K562 (cell line): ENCODE data around the gene DHDDS. TPM values are rescaled to one million over a fixed set of nuclear protein-coding genes. Genes with fewer than 3 reads are reported as not detected.

ENCODE experiments used
- DDX20 ChIP-seq: fragments of 450-650 bp; IDR thresholded peaks from 2 replicates; pipeline ENCODE4 v1.6.1; 2016; ENCODE audit warnings: missing genetic modification characterization, low read depth, mild to moderate bottlenecking, missing compliant biosample characterization, moderate library complexity
- GABPB2 ChIP-seq: fragments of 250-450 bp; sonication (Bioruptor Pico); conservative IDR thresholded peaks from 2 replicates; pipeline ENCODE4 v1.5.1; 2021; ENCODE audit warnings: mild to moderate bottlenecking
- HNRNPLL ChIP-seq: fragments of 200-400 bp; formaldehyde crosslinking; IDR thresholded peaks from 2 replicates; pipeline ENCODE4 v1.6.1; 2017; ENCODE audit warnings: low read length, low read depth, mild to moderate bottlenecking; ENCODE audit not compliant: poor library complexity, severe bottlenecking
- MED1 ChIP-seq: sonication (generic); formaldehyde crosslinking; IDR thresholded peaks from 2 replicates; pipeline ENCODE4 v1.8.1; 2023; ENCODE audit warnings: missing genetic modification reagents, borderline replicate concordance
- MIER1 ChIP-seq: fragments of 450-650 bp; IDR thresholded peaks from 2 replicates; pipeline ENCODE4 v1.6.1; 2016; ENCODE audit warnings: antibody characterized with exemption, mild to moderate bottlenecking, low read depth
- PML ChIP-seq: IDR thresholded peaks from 2 replicates; pipeline ENCODE4 v1.6.1; 2012; ENCODE audit warnings: low read length, inconsistent platforms
- POLR2A ChIP-seq: fragments of 450-650 bp; conservative IDR thresholded peaks from 2 replicates; pipeline ENCODE4 v1.6.1; 2016
- POLR2AphosphoS5 ChIP-seq: IDR thresholded peaks from 2 replicates; pipeline ENCODE4 v1.6.1; 2011; ENCODE audit warnings: mild to moderate bottlenecking, low read depth, low read length, moderate library complexity; ENCODE audit not compliant: control insufficient read depth, insufficient read depth
- POLR2B ChIP-seq: fragments of 450-650 bp; IDR thresholded peaks from 2 replicates; pipeline ENCODE4 v1.6.1; 2018; ENCODE audit warnings: low read depth; ENCODE audit not compliant: partially characterized antibody
- POLR2H ChIP-seq: IDR thresholded peaks from 2 replicates; pipeline ENCODE4 v1.6.1; 2016; ENCODE audit warnings: missing genetic modification characterization, low read depth, mild to moderate bottlenecking, control low read depth, missing compliant biosample characterization, moderate library complexity
- PTTG1 ChIP-seq: fragments of 450-650 bp; IDR thresholded peaks from 2 replicates; pipeline ENCODE4 v1.6.1; 2016; ENCODE audit warnings: low read depth, mild to moderate bottlenecking, missing genetic modification characterization, missing compliant biosample characterization
- SREBF1 ChIP-seq: fragments of 150-350 bp; IDR thresholded peaks from 2 replicates; pipeline ENCODE4 v1.6.1; 2014; ENCODE audit warnings: antibody characterized with exemption, low read depth, low read length, borderline replicate concordance
- SUPT5H ChIP-seq: fragments of 450-650 bp; IDR thresholded peaks from 2 replicates; pipeline ENCODE4 v1.6.1; 2016
- TGIF2 ChIP-seq: sonication (generic); formaldehyde crosslinking; IDR thresholded peaks from 2 replicates; pipeline ENCODE4 v1.8.1; 2022; ENCODE audit warnings: mild to moderate bottlenecking, missing genetic modification reagents, moderate library complexity
- XRCC4 ChIP-seq: IDR thresholded peaks from one replicate; pipeline ENCODE4 v1.6.1; 2011; ENCODE audit not compliant: insufficient read depth, insufficient read length; ENCODE audit errors: extremely low read depth
- YY1 ChIP-seq, 3 experiments: IDR thresholded peaks; 2 replicates each; pipeline ENCODE4 v1.6.1; 2011; ENCODE audit warnings: low read length in 2 of 3, mild to moderate bottlenecking in 2 of 3, moderate library complexity in 2 of 3, borderline replicate concordance in 1 of 3, control low read depth in 1 of 3, low read depth in 1 of 3; ENCODE audit not compliant: insufficient read depth in 3 of 3, insufficient replicate concordance in 2 of 3, control insufficient read depth in 1 of 3, insufficient read length in 1 of 3; ENCODE audit errors: extremely low read depth in 1 of 3
- ZNF431 ChIP-seq: sonication (generic); formaldehyde crosslinking; IDR thresholded peaks from 2 replicates; pipeline ENCODE4 v1.8.0; 2022; ENCODE audit warnings: mild to moderate bottlenecking, missing genetic modification reagents
- ZNF583 ChIP-seq: fragments of 250-450 bp; sonication (Bioruptor Pico); IDR thresholded peaks from 2 replicates; pipeline ENCODE4 v1.4.0; 2020
- ZNF592 ChIP-seq: fragments of 450-650 bp; IDR thresholded peaks from 2 replicates; pipeline ENCODE4 v1.6.1; 2017; ENCODE audit warnings: antibody characterized with exemption, mild to moderate bottlenecking
- ZNF75A ChIP-seq: fragments of 450-650 bp; formaldehyde crosslinking; IDR thresholded peaks from 2 replicates; pipeline ENCODE4 v1.4.0; 2020; ENCODE audit warnings: mild to moderate bottlenecking
- polyA plus RNA-seq, 8 experiments: library from polyadenylated mRNA; depleted of rRNA in 4 of 8; stranded (reverse) in 5 of 8; unstranded in 3 of 8; fragments of >200 nt; fragmentation: Nextera tagmentation in 2 of 8; fragmentation: Illumina TruSeq in 1 of 8; extraction: Ambion mirVana in 2 of 8; extraction: Trizol in 1 of 8; gene quantifications; 2 replicates each; pipeline versions ENCODE4 v1.2.1 to v1.2.3, GENCODE V29; 2011 to 2014; ENCODE audit warnings: inconsistent platforms in 1 of 8, missing spikeins in 1 of 8
- total RNA-seq, 7 experiments: library from RNA; depleted of rRNA in 6 of 7; stranded (reverse); fragments of >200 nt in 6 of 7; fragmentation: Illumina TruSeq in 2 of 7; extraction: Trizol in 2 of 7; gene quantifications; 2 replicates each; pipeline versions ENCODE4 v1.2.1 to v1.2.3, GENCODE V29; 2011 to 2021; ENCODE audit warnings: low replicate concordance in 1 of 7
- TF ChIP-seq, protein P1 (sequence below): fragments of 250-450 bp; sonication (Bioruptor Pico); IDR thresholded peaks from 2 replicates; pipeline ENCODE4 v1.5.0; 2020; ENCODE audit warnings: mild to moderate bottlenecking, borderline replicate concordance

The DHDDS gene
- total and polyA plus RNA-seq, 9 of the 15 experiments (the other 6 are each of a cell fraction or from before 2014, with no cell fraction given), result 33.3 to 55.0 (median 44.3) TPM

DNA sequence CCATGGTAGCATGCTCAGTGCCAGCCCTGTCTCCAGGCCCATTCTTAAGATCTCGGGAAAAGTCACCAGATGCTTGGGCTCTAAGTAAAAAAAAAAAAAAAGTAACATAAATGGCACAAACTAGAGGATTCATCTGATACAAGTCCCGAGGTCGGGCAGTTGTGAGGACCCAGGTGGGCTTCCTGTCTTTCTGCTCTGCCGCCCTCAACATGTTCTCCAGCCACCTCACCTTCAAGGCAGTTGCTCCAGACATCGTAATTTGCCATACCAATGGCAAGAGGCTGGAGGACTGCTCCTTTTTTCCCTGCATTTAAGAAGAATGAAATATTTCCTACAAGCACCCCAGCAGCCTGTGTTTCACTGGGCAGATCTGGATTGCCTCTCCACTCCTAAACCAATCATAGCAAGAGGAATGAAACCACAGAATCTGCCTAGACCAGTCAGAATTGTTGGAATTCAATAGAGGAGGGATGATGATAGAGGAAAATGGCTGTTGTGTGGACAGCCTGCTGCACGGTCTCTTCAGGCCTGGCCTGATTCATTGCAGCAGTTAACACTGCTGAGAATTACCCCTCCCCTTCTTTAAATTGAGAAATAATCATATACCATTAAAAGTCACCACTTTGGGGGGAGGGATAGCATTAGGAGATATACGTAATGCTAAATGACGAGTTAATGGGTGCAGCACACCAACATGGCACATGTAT is 45.5 kb downstream of the DHDDS start (continued):
- TF ChIP-seq XRCC4 (no peak), TGIF2 (CRISPR knock-in tag) (no peak), ZNF583 (0 out of 2 replicates have a peak, but pooled peaks have one; percentile 61), MIER1 (no peak), ZNF431 (0 out of 2 replicates have a peak, but pooled peaks have one; percentile 27), PML (peak; percentile 18; the same call in 1 of the 2 replicates), POLR2AphosphoS5 (peak; percentile 49; the same call in 1 of the 2 replicates), MED1 (CRISPR knock-in tag) (no peak), SREBF1 (no peak), ZNF592 (peak; percentile 72), POLR2B (peak; percentile 47), SUPT5H (peak; percentile 55; the same call in 1 of the 2 replicates), ZNF75A (no peak), POLR2H (peak; percentile 34), GABPB2 (CRISPR knock-in tag) (0 out of 2 replicates have a peak, but pooled peaks have one; percentile 15), POLR2A (peak; percentile 56), HNRNPLL (no peak), YY1 (IDR thresholded peaks at IDR 0.05; ENCODE audit: borderline replicate concordance in 1 of 3, control insufficient read depth in 1 of 3, extremely low read depth in 1 of 3, insufficient read depth in 3 of 3, insufficient read length in 1 of 3, insufficient replicate concordance in 2 of 3, low read depth in 1 of 3, low read length in 2 of 3) (peak in 1 of 3 experiments; percentile 40), DDX20 (peak; percentile 30; the same call in 1 of the 2 replicates), PTTG1 (tag) (no peak)
- TF ChIP-seq, protein P1, sequence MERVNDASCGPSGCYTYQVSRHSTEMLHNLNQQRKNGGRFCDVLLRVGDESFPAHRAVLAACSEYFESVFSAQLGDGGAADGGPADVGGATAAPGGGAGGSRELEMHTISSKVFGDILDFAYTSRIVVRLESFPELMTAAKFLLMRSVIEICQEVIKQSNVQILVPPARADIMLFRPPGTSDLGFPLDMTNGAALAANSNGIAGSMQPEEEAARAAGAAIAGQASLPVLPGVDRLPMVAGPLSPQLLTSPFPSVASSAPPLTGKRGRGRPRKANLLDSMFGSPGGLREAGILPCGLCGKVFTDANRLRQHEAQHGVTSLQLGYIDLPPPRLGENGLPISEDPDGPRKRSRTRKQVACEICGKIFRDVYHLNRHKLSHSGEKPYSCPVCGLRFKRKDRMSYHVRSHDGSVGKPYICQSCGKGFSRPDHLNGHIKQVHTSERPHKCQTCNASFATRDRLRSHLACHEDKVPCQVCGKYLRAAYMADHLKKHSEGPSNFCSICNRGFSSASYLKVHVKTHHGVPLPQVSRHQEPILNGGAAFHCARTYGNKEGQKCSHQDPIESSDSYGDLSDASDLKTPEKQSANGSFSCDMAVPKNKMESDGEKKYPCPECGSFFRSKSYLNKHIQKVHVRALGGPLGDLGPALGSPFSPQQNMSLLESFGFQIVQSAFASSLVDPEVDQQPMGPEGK (CRISPR knock-in tag), result no peak
